ENCODE results near the gene COA8. TPM values are rescaled to one million over a fixed set of nuclear protein-coding genes. Genes with fewer than 3 reads are reported as not detected.
A peak's percentile ranks its signal among the peaks of the same experiment; 100 is the strongest.

Gene COA8
- total and polyA plus RNA-seq, 9 of the 15 experiments (the other 6 are each of a cell fraction or from before 2014, with no cell fraction given) = 5.0 to 35.3 (median 25.7) TPM

DNA sequence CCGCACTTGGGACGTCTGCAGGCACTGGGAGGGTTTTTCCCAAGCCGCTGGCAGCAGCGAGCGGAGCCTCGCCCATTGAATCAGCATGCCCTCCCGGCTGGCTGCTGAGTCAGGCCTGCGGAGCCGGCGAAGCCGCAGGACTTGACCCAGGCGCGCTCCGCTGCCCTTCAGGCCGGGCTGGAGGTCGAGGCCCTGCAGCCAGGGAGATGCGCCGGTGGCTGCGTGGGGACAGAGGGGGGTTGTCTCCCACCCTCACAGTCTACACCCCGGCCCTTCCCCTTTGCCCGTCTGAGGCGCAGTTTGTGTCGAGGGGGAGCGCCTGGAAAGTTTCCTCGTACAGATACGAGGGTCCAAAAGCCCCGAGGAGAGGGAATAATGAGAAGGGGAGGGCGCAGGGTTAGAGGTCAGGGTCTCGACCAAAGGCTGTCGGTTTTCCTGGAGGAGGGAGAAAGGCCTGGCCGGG is 65.5 kb downstream of the COA8 start (continued):
- TF ChIP-seq ZNF696 (CRISPR knock-in tag; conservative IDR thresholded peaks at IDR 0.05) (no peak), NCOR1 (IDR thresholded peaks at IDR 0.05) (peak; percentile 13; the same call in 1 of the 2 replicates), MAFK (IDR thresholded peaks at IDR 0.05; ENCODE audit: low read length) (peak; percentile 72), CTBP1 (IDR thresholded peaks at IDR 0.05; ENCODE audit: borderline replicate concordance) (0 out of 2 replicates have a peak, but pooled peaks have one; percentile 14), DPF2 (IDR thresholded peaks at IDR 0.05) (0 out of 2 replicates have a peak, but pooled peaks have one; percentile 8), MYC (IDR thresholded peaks at IDR 0.05; ENCODE audit: low read depth, low read length) (0 out of 2 replicates have a peak, but pooled peaks have one; percentile 36), MYC (CRISPR knock-in tag; IDR thresholded peaks at IDR 0.05; ENCODE audit: borderline replicate concordance, low read depth) (no peak), CSDE1 (IDR thresholded peaks at IDR 0.05) (peak in 1 of 2 experiments; percentile 48; a peak in 1 of 4 replicates), MAZ (CRISPR knock-in tag; conservative IDR thresholded peaks at IDR 0.05 in 1 of 2, IDR thresholded peaks at IDR 0.05 in 1 of 2) (0 out of 4 replicates have a peak, but pooled peaks of 1 of the 2 experiments have one; percentile 40), POLR2B (IDR thresholded peaks at IDR 0.05; ENCODE audit: low read depth, partially characterized antibody) (peak; percentile 28), POLR2H (tag; IDR thresholded peaks at IDR 0.05; ENCODE audit: low read depth) (no peak), ZNF584 (CRISPR knock-in tag; IDR thresholded peaks at IDR 0.05; ENCODE audit: low read depth) (peak; percentile 64), NEUROD1 (IDR thresholded peaks at IDR 0.05; ENCODE audit: borderline replicate concordance, low read depth, low read length, partially characterized antibody) (peak; percentile 9), TAF1 (IDR thresholded peaks at IDR 0.05; ENCODE audit: control insufficient read depth, extremely low read depth, insufficient read depth, low read length, severe bottlenecking) (peak; percentile 57), ESRRA (IDR thresholded peaks at IDR 0.05; ENCODE audit: borderline replicate concordance, low read depth) (peak; percentile 95), POLR2AphosphoS5 (IDR thresholded peaks at IDR 0.05; ENCODE audit: control insufficient read depth, insufficient read depth, low read depth, low read length) (peak; percentile 45; the same call in 1 of the 2 replicates), DMBX1 (CRISPR knock-in tag; IDR thresholded peaks at IDR 0.05; ENCODE audit: borderline replicate concordance) (0 out of 2 replicates have a peak, but pooled peaks have one; percentile 28), EP400 (IDR thresholded peaks at IDR 0.05) (0 out of 2 replicates have a peak, but pooled peaks have one; percentile 43), NRF1 (conservative IDR thresholded peaks at IDR 0.05 in 1 of 2, IDR thresholded peaks at IDR 0.05 in 1 of 2) (peak; percentile 65 to 72), RNF2 (IDR thresholded peaks at IDR 0.05) (peak; percentile 46), SOX6 (IDR thresholded peaks at IDR 0.05) (0 out of 2 replicates have a peak, but pooled peaks have one; percentile 7), DEAF1 (CRISPR knock-in tag; IDR thresholded peaks at IDR 0.05) (no peak)
- TF ChIP-seq, protein P1, sequence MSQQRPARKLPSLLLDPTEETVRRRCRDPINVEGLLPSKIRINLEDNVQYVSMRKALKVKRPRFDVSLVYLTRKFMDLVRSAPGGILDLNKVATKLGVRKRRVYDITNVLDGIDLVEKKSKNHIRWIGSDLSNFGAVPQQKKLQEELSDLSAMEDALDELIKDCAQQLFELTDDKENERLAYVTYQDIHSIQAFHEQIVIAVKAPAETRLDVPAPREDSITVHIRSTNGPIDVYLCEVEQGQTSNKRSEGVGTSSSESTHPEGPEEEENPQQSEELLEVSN (IDR thresholded peaks at IDR 0.05; ENCODE audit: borderline replicate concordance in 1 of 2, extremely low read depth in 1 of 2, insufficient read depth in 1 of 2, insufficient read length in 1 of 2, low read depth in 1 of 2, low read length in 1 of 2, poor library complexity in 1 of 2, severe bottlenecking in 1 of 2) = peak; percentile 83 to 87
- TF ChIP-seq, protein P2, sequence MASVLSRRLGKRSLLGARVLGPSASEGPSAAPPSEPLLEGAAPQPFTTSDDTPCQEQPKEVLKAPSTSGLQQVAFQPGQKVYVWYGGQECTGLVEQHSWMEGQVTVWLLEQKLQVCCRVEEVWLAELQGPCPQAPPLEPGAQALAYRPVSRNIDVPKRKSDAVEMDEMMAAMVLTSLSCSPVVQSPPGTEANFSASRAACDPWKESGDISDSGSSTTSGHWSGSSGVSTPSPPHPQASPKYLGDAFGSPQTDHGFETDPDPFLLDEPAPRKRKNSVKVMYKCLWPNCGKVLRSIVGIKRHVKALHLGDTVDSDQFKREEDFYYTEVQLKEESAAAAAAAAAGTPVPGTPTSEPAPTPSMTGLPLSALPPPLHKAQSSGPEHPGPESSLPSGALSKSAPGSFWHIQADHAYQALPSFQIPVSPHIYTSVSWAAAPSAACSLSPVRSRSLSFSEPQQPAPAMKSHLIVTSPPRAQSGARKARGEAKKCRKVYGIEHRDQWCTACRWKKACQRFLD (CRISPR knock-in tag; IDR thresholded peaks at IDR 0.05) = peak; percentile 73
